ENCODE results near the gene ERMARD. TPM values are rescaled to one million over a fixed set of nuclear protein-coding genes. Genes with fewer than 3 reads are reported as not detected.
A peak's percentile ranks its signal among the peaks of the same experiment; 100 is the strongest.

Gene ERMARD
- total RNA-seq, 4 donors from 2014 or later, result 14.6 to 49.1 (median 20.4) TPM

- H3K4me1 ChIP-seq, result peaks cover 26% of the 10 kb centered on the region
- 89% methylated on average over 3 of the region's 3 CpGs for WGBS
These were observed 31.1 kb upstream of the ERMARD start for GRCh38 chr6:169720207-169720855.

GRCh38 chr6:169722362-169723199, 28.8 kb upstream of the ERMARD start:
- TF ChIP-seq POLR2A (IDR thresholded peaks at IDR 0.05) (no peak), EP300 (IDR thresholded peaks at IDR 0.05) (no peak), POLR2AphosphoS5 (IDR thresholded peaks at IDR 0.05) (no peak)
- TF ChIP-seq, protein P1, sequence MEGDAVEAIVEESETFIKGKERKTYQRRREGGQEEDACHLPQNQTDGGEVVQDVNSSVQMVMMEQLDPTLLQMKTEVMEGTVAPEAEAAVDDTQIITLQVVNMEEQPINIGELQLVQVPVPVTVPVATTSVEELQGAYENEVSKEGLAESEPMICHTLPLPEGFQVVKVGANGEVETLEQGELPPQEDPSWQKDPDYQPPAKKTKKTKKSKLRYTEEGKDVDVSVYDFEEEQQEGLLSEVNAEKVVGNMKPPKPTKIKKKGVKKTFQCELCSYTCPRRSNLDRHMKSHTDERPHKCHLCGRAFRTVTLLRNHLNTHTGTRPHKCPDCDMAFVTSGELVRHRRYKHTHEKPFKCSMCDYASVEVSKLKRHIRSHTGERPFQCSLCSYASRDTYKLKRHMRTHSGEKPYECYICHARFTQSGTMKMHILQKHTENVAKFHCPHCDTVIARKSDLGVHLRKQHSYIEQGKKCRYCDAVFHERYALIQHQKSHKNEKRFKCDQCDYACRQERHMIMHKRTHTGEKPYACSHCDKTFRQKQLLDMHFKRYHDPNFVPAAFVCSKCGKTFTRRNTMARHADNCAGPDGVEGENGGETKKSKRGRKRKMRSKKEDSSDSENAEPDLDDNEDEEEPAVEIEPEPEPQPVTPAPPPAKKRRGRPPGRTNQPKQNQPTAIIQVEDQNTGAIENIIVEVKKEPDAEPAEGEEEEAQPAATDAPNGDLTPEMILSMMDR (IDR thresholded peaks at IDR 0.05), result no peak
- no peak for DNase-seq (ENCODE audit: low spot score in 2 of 2)

More at GRCh38 chr6:169720207-169720855, 31.1 kb upstream of the ERMARD start:
- DNase-seq (ENCODE audit: low spot score in 2 of 2), result no peak
- no peaks in the 10 kb centered on the region for H3K27me3 ChIP-seq
- H3K4me3 ChIP-seq, result no peak overlapping the region
- peaks cover 19% of the 10 kb centered on the region for H3K36me3 ChIP-seq
- TF ChIP-seq POLR2AphosphoS5 (IDR thresholded peaks at IDR 0.05), result no peak
- TF ChIP-seq, protein P1 (IDR thresholded peaks at IDR 0.05), result no peak
- TF ChIP-seq EP300 (IDR thresholded peaks at IDR 0.05), result no peak
- TF ChIP-seq POLR2A (IDR thresholded peaks at IDR 0.05), result no peak
- no peak overlapping the region for H3K27ac ChIP-seq
- no peaks in the 10 kb centered on the region for H3K9me3 ChIP-seq

GRCh38 chr6:169723200-169723909, 28.1 kb upstream of the ERMARD start:
- H3K9me3 ChIP-seq, result no peaks in the 10 kb centered on the region
- H3K36me3 ChIP-seq, result no peaks in the 10 kb centered on the region
- no peaks in the 10 kb centered on the region for H3K27me3 ChIP-seq
- TF ChIP-seq POLR2A (IDR thresholded peaks at IDR 0.05), result peak in 1 of 2 donors; percentile 25
- TF ChIP-seq EP300 (IDR thresholded peaks at IDR 0.05), result no peak
- TF ChIP-seq POLR2AphosphoS5 (IDR thresholded peaks at IDR 0.05), result peak in 1 of 3 donors; percentile 26
- peak; percentile 91 to 92 for DNase-seq (ENCODE audit: low spot score in 2 of 2)
- H3K27ac ChIP-seq, result peak overlapping the region; percentile 96
- WGBS, result under 1% methylated on average over 27 of the region's 70 CpGs
- peak overlapping the region; percentile 91 for H3K4me3 ChIP-seq
- peaks cover 28% of the 10 kb centered on the region for H3K4me1 ChIP-seq

More at GRCh38 chr6:169722362-169723199, 28.8 kb upstream of the ERMARD start:
- Histone ChIP-seq H3K27me3 (no peaks in the 10 kb centered on the region), H3K36me3 (peaks cover under 1% of the 10 kb centered on the region), H3K4me1 (peaks cover 28% of the 10 kb centered on the region), H3K4me3 (peak overlapping the region; percentile 91), H3K27ac (peak overlapping the region; percentile 96), H3K9me3 (no peaks in the 10 kb centered on the region)
- 2% methylated on average over 22 of the region's 22 CpGs for WGBS

GRCh38 chr6:169723991-169724493, 27.4 kb upstream of the ERMARD start:
- DNase-seq (ENCODE audit: low spot score in 2 of 2), result no peak
- Histone ChIP-seq H3K27me3 (no peaks in the 10 kb centered on the region), H3K27ac (peak overlapping the region; percentile 96), H3K36me3 (no peaks in the 10 kb centered on the region), H3K4me3 (peak overlapping the region; percentile 91), H3K4me1 (peaks cover 28% of the 10 kb centered on the region), H3K9me3 (no peaks in the 10 kb centered on the region)
- no CpG with 5 or more reads among the region's 89 CpGs for WGBS
- no peak for TF ChIP-seq POLR2AphosphoS5 (IDR thresholded peaks at IDR 0.05)
- TF ChIP-seq POLR2A (IDR thresholded peaks at IDR 0.05), result peak in 1 of 2 donors; percentile 15

GRCh38 chr6:169724494-169725124, 26.8 kb upstream of the ERMARD start, which contains the start of gene PHF10:
Gene PHF10 (minus strand): TSS chr6:169724500. CDS start chr6:169723931, 569 bp downstream.
- 3% methylated on average over 6 of the region's 89 CpGs for WGBS
- peak within 1 kb of the TSS; percentile 96 for H3K27ac ChIP-seq
- DNase-seq (ENCODE audit: low spot score in 2 of 2), result peak; percentile 72 to 80
- TF ChIP-seq POLR2AphosphoS5 (IDR thresholded peaks at IDR 0.05) (no peak), POLR2A (IDR thresholded peaks at IDR 0.05) (no peak), EP300 (IDR thresholded peaks at IDR 0.05) (no peak)
- TF ChIP-seq, protein P1 (IDR thresholded peaks at IDR 0.05), result no peak
- H3K36me3 ChIP-seq, result no peaks in the 10 kb centered on the region
- no peaks in the 10 kb centered on the region for H3K27me3 ChIP-seq
- H3K4me3 ChIP-seq, result peak within 1 kb of the TSS; percentile 91
- no peaks in the 10 kb centered on the region for H3K9me3 ChIP-seq
- peaks cover 28% of the 10 kb centered on the region for H3K4me1 ChIP-seq
